ENCODE results near the gene ANKRD13A. TPM values are rescaled to one million over a fixed set of nuclear protein-coding genes. Genes with fewer than 3 reads are reported as not detected.

The ANKRD13A gene
- total and polyA plus RNA-seq, 2 donors (not counting 3 experiments of a cell fraction or from before 2014, with no cell fraction given) = 37.0 to 43.9 TPM

DNA sequence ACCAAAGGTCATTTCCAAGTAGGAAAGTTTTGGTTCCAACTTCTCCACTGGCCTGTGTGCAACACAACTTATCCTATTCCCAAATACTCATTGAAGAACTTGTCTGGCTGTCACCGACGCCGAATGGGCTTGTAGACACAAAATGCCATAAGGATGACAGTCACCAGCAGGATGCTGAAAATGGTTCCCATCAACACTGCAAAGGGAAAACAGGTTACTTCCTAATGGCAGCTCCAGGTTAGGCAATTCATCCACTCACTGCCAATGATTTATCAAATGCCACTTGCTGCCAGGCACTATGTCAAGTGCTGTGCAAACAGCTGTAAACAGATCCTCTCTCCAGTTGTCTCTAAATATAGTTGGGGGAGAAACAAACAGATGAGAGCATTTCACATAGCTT lies 43.0 kb downstream of the ANKRD13A start:
- TF ChIP-seq, protein P1, sequence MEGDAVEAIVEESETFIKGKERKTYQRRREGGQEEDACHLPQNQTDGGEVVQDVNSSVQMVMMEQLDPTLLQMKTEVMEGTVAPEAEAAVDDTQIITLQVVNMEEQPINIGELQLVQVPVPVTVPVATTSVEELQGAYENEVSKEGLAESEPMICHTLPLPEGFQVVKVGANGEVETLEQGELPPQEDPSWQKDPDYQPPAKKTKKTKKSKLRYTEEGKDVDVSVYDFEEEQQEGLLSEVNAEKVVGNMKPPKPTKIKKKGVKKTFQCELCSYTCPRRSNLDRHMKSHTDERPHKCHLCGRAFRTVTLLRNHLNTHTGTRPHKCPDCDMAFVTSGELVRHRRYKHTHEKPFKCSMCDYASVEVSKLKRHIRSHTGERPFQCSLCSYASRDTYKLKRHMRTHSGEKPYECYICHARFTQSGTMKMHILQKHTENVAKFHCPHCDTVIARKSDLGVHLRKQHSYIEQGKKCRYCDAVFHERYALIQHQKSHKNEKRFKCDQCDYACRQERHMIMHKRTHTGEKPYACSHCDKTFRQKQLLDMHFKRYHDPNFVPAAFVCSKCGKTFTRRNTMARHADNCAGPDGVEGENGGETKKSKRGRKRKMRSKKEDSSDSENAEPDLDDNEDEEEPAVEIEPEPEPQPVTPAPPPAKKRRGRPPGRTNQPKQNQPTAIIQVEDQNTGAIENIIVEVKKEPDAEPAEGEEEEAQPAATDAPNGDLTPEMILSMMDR (IDR thresholded peaks at IDR 0.05; ENCODE audit: extremely low read depth in 1 of 2, insufficient read depth in 1 of 2, low read depth in 1 of 2, low read length in 2 of 2) = no peak
- TF ChIP-seq POLR2AphosphoS5 (IDR thresholded peaks at IDR 0.05; ENCODE audit: insufficient read depth, low read depth, low read length) = no peak
- TF ChIP-seq MYC (IDR thresholded peaks at IDR 0.05; ENCODE audit: low read depth, low read length) = no peak
- TF ChIP-seq, protein P2, sequence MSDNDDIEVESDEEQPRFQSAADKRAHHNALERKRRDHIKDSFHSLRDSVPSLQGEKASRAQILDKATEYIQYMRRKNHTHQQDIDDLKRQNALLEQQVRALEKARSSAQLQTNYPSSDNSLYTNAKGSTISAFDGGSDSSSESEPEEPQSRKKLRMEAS (IDR thresholded peaks at IDR 0.05; ENCODE audit: insufficient read depth, insufficient read length) = no peak
- no peak for TF ChIP-seq JUN (IDR thresholded peaks at IDR 0.05; ENCODE audit: borderline replicate concordance, insufficient read depth, insufficient read length, low read depth)
- no peak overlapping the region for H3K27ac ChIP-seq (ENCODE audit: insufficient read depth, low read depth, low read length)
- FAIRE-seq = no peak
- no peak overlapping the region for H3K4me2 ChIP-seq (ENCODE audit: insufficient read depth, low read length)
- dilution Hi-C loops (cut with MboI; ENCODE audit: extremely low pct_ligation_motif_present, low sequenced_read_pairs) (no loop called here), intact Hi-C loops (cut with micrococcal nuclease) (loop anchor here (2.0 kb wide), 1 partner anchor 47 kb away; no protein-coding TSS in a partner anchor)
- H3K9me3 ChIP-seq (replicated peaks; ENCODE audit: control insufficient read depth, insufficient read depth, low read length) = no peaks in the 10 kb centered on the region
- peaks cover 10% of the 10 kb centered on the region for H3K79me2 ChIP-seq (ENCODE audit: control insufficient read depth, insufficient read depth, low read length)
- BruUV-seq (replicated peaks) = no TSS peak
- no peaks in the 10 kb centered on the region for H4K20me1 ChIP-seq (replicated peaks; ENCODE audit: control insufficient read depth, extremely low read depth, insufficient read depth, low read length)
- H3K4me1 ChIP-seq (ENCODE audit: control insufficient read depth, extremely low read depth, insufficient read depth, low read length) = peaks cover 30% of the 10 kb centered on the region
- H3K36me3 ChIP-seq (ENCODE audit: control insufficient read depth in 2 of 2, extremely low read depth in 1 of 2, insufficient read depth in 2 of 2, low read length in 2 of 2) = peaks cover 4 to 13% of the 10 kb centered on the region in 2 experiments
- ChIA-PET POLR2A (interaction anchor here (0.7 kb wide), 1 partner anchor 1392 kb away, joined by 3 read pairs; no protein-coding TSS in a partner anchor), CTCF (interaction anchor here (1.0 to 1.6 kb wide), 3 partner anchors 9 to 16 kb away, joined by 3 to 5 read pairs (median 3); no protein-coding TSS in a partner anchor)
- no peak overlapping the region for H2AFZ ChIP-seq (ENCODE audit: low read depth, low read length)
- no peak for DNase-seq (ENCODE audit: low read depth, low spot score)
- H3K9ac ChIP-seq (replicated peaks; ENCODE audit: extremely low read depth, insufficient read depth, low read length) = no peak overlapping the region
- no peaks in the 10 kb centered on the region for H3K9me1 ChIP-seq (replicated peaks; ENCODE audit: control insufficient read depth, extremely low read depth, insufficient read depth, low read length)
- no peaks in the 10 kb centered on the region for H3K27me3 ChIP-seq (ENCODE audit: control insufficient read depth in 2 of 2, insufficient read depth in 2 of 2, low read length in 2 of 2)
- H3K4me3 ChIP-seq (replicated peaks in 1 of 3; ENCODE audit: insufficient read depth in 1 of 3, low read depth in 1 of 3, low read length in 3 of 3) = no peak overlapping the region
